RPMI7951 (cell line): ENCODE data around the gene GIPC1. TPM values are rescaled to one million over a fixed set of nuclear protein-coding genes. Genes with fewer than 3 reads are reported as not detected.
"Not testable (repeated sequence)": the region's sequence is repeated elsewhere in the genome, so short reads cannot be mapped to it uniquely, and the experiment has no call there.

Experiments
- DNase-seq: peaks from one replicate; pipeline ENCODE4 v3.0.0-alpha.2; 2012; ENCODE audit warnings: low read depth
- total RNA-seq: library from RNA; depleted of rRNA; stranded (reverse); fragments of >200 nt; shearing (Covaris generic); gene quantifications from 2 replicates; pipeline ENCODE4 v1.2.3, GENCODE V29; 2014

Gene GIPC1
- total RNA-seq, 1 experiment from 2014 or later = 47.3 TPM

GRCh38 chr19:14517840-14518505 is 22.0 kb upstream of the GIPC1 start, which contains the start of gene DNAJB1:
Gene DNAJB1, minus strand, starts transcription at chr19:14518397. Its CDS starts 48 bp downstream, at chr19:14518349.
- DNase-seq = peak; percentile 81

GRCh38 chr19:14517446-14517839 is 21.5 kb upstream of the GIPC1 start:
- DNase-seq = peak; percentile 32

- DNase-seq = peak; percentile 15
Observed at GRCh38 chr19:14516746-14517438, 21.0 kb upstream of the GIPC1 start.

- no peak for DNase-seq
Observed at GRCh38 chr19:14516048-14516534, 20.2 kb upstream of the GIPC1 start.

GRCh38 chr19:14515501-14516047 is 19.6 kb upstream of the GIPC1 start:
- DNase-seq = peak; percentile 38

GRCh38 chr19:14514215-14514863 is 18.4 kb upstream of the GIPC1 start:
- no peak for DNase-seq

GRCh38 chr19:14512406-14512961 is 16.6 kb upstream of the GIPC1 start:
- no peak for DNase-seq

- DNase-seq = no peak
Observed at GRCh38 chr19:14511229-14511593, 15.3 kb upstream of the GIPC1 start.

- DNase-seq = peak; percentile 65
Observed at GRCh38 chr19:14510311-14511228, 14.6 kb upstream of the GIPC1 start.

GRCh38 chr19:14507704-14508542 is 12.0 kb upstream of the GIPC1 start:
- DNase-seq = peak; percentile 70

- peak; percentile 83 for DNase-seq
Observed at GRCh38 chr19:14505488-14506239, 9.7 kb upstream of the GIPC1 start.

- DNase-seq = not testable (repeated sequence)
Observed at GRCh38 chr19:14504575-14504974, 8.6 kb upstream of the GIPC1 start.

- DNase-seq = no peak
Observed at GRCh38 chr19:14503285-14503684, 7.4 kb upstream of the GIPC1 start.

GRCh38 chr19:14502334-14503092 is 6.6 kb upstream of the GIPC1 start:
- no peak for DNase-seq

- DNase-seq = no peak
Observed at GRCh38 chr19:14497228-14497921, 1.4 kb upstream of the GIPC1 start.

GRCh38 chr19:14496834-14497227 is 904 bp upstream of the GIPC1 start:
- no peak for DNase-seq

GRCh38 chr19:14495672-14496028 is 277 bp downstream of the GIPC1 start:
- no peak for DNase-seq
